ENCODE measurements around the gene SRM.

- TF ChIP-seq CTCF (IDR thresholded peaks at IDR 0.05; ENCODE audit: borderline replicate concordance, extremely low read depth, low read length, poor library complexity, severe bottlenecking) (no peak), EZH2 (IDR thresholded peaks at IDR 0.05; ENCODE audit: borderline replicate concordance, low read depth, low read length, severe bottlenecking) (no peak)
Measured at GRCh38 chr1:11107599-11107998, 47.8 kb upstream of the SRM start.
